SH-SY5Y (cell line): ENCODE results near the gene OR13C5.

ENCODE experiments used
- GATA2 ChIP-seq: IDR thresholded peaks from 2 replicates; pipeline ENCODE4 v1.6.1; 2011; ENCODE audit warnings: mild to moderate bottlenecking, low read depth, low read length
- GATA3 ChIP-seq: IDR thresholded peaks from 2 replicates; pipeline ENCODE4 v1.6.1; 2011; ENCODE audit warnings: low read depth, mild to moderate bottlenecking, low read length, moderate library complexity

DNA sequence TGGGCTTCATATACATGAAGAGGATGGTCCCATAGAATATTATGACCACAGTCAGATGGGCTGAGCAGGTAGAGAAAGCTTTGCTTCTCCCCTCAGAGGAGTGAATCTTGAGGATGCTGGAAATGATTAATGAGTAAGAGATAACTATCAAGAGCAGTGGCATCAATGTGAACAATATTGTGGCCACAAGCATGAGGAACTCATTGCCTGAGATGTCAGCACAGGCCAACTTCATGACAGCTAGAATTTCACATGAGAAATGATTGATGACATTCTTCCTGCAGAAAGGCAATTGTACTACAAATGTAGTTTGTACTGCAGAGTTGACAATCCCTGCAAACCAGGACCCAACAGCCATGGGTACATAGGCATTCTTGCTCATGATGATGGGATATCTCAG, 18.2 kb upstream of the OR13C5 start:
- TF ChIP-seq GATA2: no peak
- no peak for TF ChIP-seq GATA3
